Measurements from ENCODE around the gene HTRA1.

The HTRA1 gene

GRCh38 chr10:122461367-122461728 lies at the start of gene HTRA1:
HTRA1 (plus strand) TSS chr10:122461553; CDS start chr10:122461653, 100 bp downstream.
- DNase-seq (ENCODE audit: low read depth in 2 of 2), result no peak

- no peak for DNase-seq (ENCODE audit: low read depth in 2 of 2)
Observed at GRCh38 chr10:122413327-122413726, 48.0 kb upstream of the HTRA1 start.

- no peak for DNase-seq (ENCODE audit: low read depth in 2 of 2)
Observed at GRCh38 chr10:122417667-122418066, 43.7 kb upstream of the HTRA1 start.

GRCh38 chr10:122419016-122419415 lies 42.3 kb upstream of the HTRA1 start:
- no peak for DNase-seq (ENCODE audit: low read depth in 2 of 2)

- DNase-seq (ENCODE audit: low read depth in 2 of 2), result no peak
Observed at GRCh38 chr10:122419876-122420623, 41.3 kb upstream of the HTRA1 start.

GRCh38 chr10:122420624-122421007 lies 40.7 kb upstream of the HTRA1 start:
- no peak for DNase-seq (ENCODE audit: low read depth in 2 of 2)

GRCh38 chr10:122421054-122421625 lies 40.2 kb upstream of the HTRA1 start:
- DNase-seq (ENCODE audit: low read depth in 2 of 2), result no peak

- DNase-seq (ENCODE audit: low read depth in 2 of 2), result no peak
Observed at GRCh38 chr10:122421742-122422141, 39.6 kb upstream of the HTRA1 start.

- DNase-seq (ENCODE audit: low read depth in 2 of 2), result no peak
Observed at GRCh38 chr10:122422266-122422989, 38.9 kb upstream of the HTRA1 start.

GRCh38 chr10:122424059-122424458 lies 37.3 kb upstream of the HTRA1 start:
- no peak for DNase-seq (ENCODE audit: low read depth in 2 of 2)

- DNase-seq (ENCODE audit: low read depth in 2 of 2), result no peak
Observed at GRCh38 chr10:122426829-122427228, 34.5 kb upstream of the HTRA1 start.

GRCh38 chr10:122427280-122427679 lies 34.1 kb upstream of the HTRA1 start:
- DNase-seq (ENCODE audit: low read depth in 2 of 2), result no peak

GRCh38 chr10:122435212-122435827 lies 26.0 kb upstream of the HTRA1 start:
- no peak for DNase-seq (ENCODE audit: low read depth in 2 of 2)

GRCh38 chr10:122441961-122442360 lies 19.4 kb upstream of the HTRA1 start:
- no peak for DNase-seq (ENCODE audit: low read depth in 2 of 2)

GRCh38 chr10:122445469-122445868 lies 15.9 kb upstream of the HTRA1 start:
- no peak for DNase-seq (ENCODE audit: low read depth in 2 of 2)

- DNase-seq (ENCODE audit: low read depth in 2 of 2), result no peak
Observed at GRCh38 chr10:122445904-122446303, 15.4 kb upstream of the HTRA1 start.

- DNase-seq (ENCODE audit: low read depth in 2 of 2), result no peak
Observed at GRCh38 chr10:122446668-122447423, 14.5 kb upstream of the HTRA1 start.

- no peak for DNase-seq (ENCODE audit: low read depth in 2 of 2)
Observed at GRCh38 chr10:122448600-122448999, 12.8 kb upstream of the HTRA1 start.

- no peak for DNase-seq (ENCODE audit: low read depth in 2 of 2)
Observed at GRCh38 chr10:122449153-122449552, 12.2 kb upstream of the HTRA1 start.

- DNase-seq (ENCODE audit: low read depth in 2 of 2), result no peak
Observed at GRCh38 chr10:122450353-122450990, 10.9 kb upstream of the HTRA1 start.

- no peak for DNase-seq (ENCODE audit: low read depth in 2 of 2)
Observed at GRCh38 chr10:122454071-122454470, 7.3 kb upstream of the HTRA1 start.
